ENCODE data around the gene PNMA1. TPM values are rescaled to one million over a fixed set of nuclear protein-coding genes. Genes with fewer than 3 reads are reported as not detected.

Gene PNMA1
- total and polyA plus RNA-seq, 11 donors = 7.4 to 32.3 (median 25.9) TPM

DNA sequence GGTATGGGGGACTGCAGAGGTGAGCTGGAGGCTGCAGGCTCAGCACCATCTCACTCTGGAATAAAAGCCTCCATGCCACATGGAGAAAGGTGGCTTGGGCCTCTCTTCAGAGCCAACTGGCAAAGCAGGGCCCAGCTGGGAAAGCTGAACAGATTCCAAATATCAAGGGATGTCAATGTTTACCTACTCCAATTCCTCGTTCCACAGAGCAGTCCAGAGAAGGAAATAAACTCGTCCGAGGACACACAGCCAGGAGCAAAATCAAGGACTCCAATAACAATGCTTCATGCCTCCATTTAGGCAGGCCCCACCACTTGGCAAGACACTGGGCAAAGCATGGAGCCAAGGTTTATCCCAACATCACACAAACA, 36.3 kb upstream of the PNMA1 start:
- H3K9me3 ChIP-seq = no peaks in the 10 kb centered on the region

DNA sequence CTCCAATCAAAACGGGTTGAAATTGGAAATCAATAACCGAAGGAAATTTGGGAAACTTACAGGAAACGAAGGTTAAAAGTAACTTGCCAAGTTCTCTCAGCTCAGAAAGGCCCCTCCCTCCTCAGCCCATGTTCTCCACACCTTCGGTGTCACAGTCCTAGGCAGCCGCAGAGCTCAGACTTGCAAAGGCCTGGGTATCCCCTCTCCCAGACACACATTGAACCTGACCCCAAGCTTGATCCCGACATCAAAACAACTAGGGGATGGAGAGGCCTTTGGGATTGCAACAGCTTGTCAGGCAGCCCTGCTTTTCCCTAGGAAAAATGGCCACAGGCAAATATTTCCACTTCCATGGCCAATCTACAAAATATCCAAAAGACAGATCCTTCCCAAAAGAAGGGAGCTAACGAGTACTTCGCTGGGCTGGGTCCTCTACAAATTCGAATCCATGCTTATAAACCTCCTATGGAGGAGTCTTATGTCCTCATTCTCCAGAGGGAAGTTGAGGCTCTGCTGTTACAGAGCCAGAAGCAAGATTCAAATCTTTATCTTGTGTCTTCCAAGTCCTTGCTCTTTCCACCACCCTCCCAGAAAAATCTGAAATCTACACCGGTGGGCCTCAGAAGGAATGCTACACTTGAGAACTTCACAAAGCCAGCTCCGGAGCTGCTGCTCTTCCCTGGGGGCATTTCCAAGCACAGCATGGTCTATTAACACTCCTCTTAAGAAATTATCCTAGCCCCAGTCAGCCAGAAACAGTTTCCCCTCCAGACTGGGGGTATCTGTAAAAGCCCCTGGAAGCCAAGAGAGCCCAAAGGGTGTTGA, 35.7 kb upstream of the PNMA1 start:
- H3K27me3 ChIP-seq = no peaks in the 10 kb centered on the region
- DNase-seq (no peak), ATAC-seq (no peak)
- H3K4me1 ChIP-seq = peaks cover 64 to 100% (median 100%) of the 10 kb centered on the region in 12 donors
- H3K4me3 ChIP-seq = no peak overlapping the region
- no peaks in the 10 kb centered on the region for H3K9me3 ChIP-seq
- TF ChIP-seq CTCF (IDR thresholded peaks at IDR 0.05) (no peak), POLR2A (IDR thresholded peaks at IDR 0.05) (no peak)
- intact Hi-C loops (cut with DNase I) = loop anchor here in 5 of 10 donors (5.0 kb wide), 1 partner anchor 37 kb away; no protein-coding TSS in a partner anchor
- H3K36me3 ChIP-seq = no peaks in the 10 kb centered on the region
- WGBS, 4 donors = 42 to 56% (median 47%) methylated on average over 11 of the region's 11 CpGs
- H3K27ac ChIP-seq = peak overlapping the region; percentile 25 to 100 (median 94)

More for the DNA sequence above, 36.3 kb upstream of the PNMA1 start:
- WGBS, 4 donors = 27 to 44% (median 35%) methylated on average over 3 of the region's 3 CpGs
- ATAC-seq (no peak), DNase-seq (no peak)
- TF ChIP-seq POLR2A (IDR thresholded peaks at IDR 0.05) = no peak
- TF ChIP-seq CTCF (IDR thresholded peaks at IDR 0.05) = no peak
- intact Hi-C loops (cut with DNase I) = loop anchor here in 5 of 10 donors (5.0 kb wide), 1 partner anchor 37 kb away; no protein-coding TSS in a partner anchor
- Histone ChIP-seq H3K4me3 (no peak overlapping the region), H3K27ac (peak overlapping the region in 11 of 12 donors; percentile 84 to 100 (median 96)), H3K4me1 (peaks cover 64 to 100% (median 100%) of the 10 kb centered on the region in 12 donors), H3K27me3 (no peaks in the 10 kb centered on the region), H3K36me3 (no peaks in the 10 kb centered on the region)

- ATAC-seq (no peak), DNase-seq (no peak)
- WGBS, 4 donors = 72 to 78% (median 74%) methylated on average over 6 of the region's 6 CpGs
- H3K27ac ChIP-seq = peak overlapping the region in 10 of 12 donors; percentile 12 to 100 (median 88)
- intact Hi-C loops (cut with DNase I) = no loop called here
- peaks cover 60 to 100% (median 100%) of the 10 kb centered on the region in 12 donors for H3K4me1 ChIP-seq
- H3K9me3 ChIP-seq = no peaks in the 10 kb centered on the region
- H3K27me3 ChIP-seq = no peaks in the 10 kb centered on the region
- no peak overlapping the region for H3K4me3 ChIP-seq
- H3K36me3 ChIP-seq = no peaks in the 10 kb centered on the region
- TF ChIP-seq POLR2A (IDR thresholded peaks at IDR 0.05) (no peak), CTCF (IDR thresholded peaks at IDR 0.05) (no peak)
Observed at GRCh38 chr14:73748858-73749357, 34.7 kb upstream of the PNMA1 start.

All from heart left ventricle (tissue), 16 donors.